Lung (tissue), 12 donors: ENCODE data around the gene CKAP5. TPM values are rescaled to one million over a fixed set of nuclear protein-coding genes. Genes with fewer than 3 reads are reported as not detected.

Experiments used
- ATAC-seq: fragments of 200-7000 bp; cut with Tn5 transposase; one replicate; pipeline ENCODE4 v1.9.1; 2020; ENCODE audit warnings: moderate number of reproducible peaks; ENCODE audit not compliant: insufficient read depth, low FRiP score
- DNase-seq, 3 donors: peaks; one replicate each; pipeline ENCODE4 v3.0.0-alpha.2; 2013 to 2017
- H3K27ac ChIP-seq, 2 donors: one replicate each; pipeline ENCODE4 v1.5.1; 2013; ENCODE audit warnings: mild to moderate bottlenecking in 2 of 2, moderate library complexity in 2 of 2, control low read depth in 1 of 2, inconsistent platforms in 1 of 2, low read depth in 1 of 2, low read length in 1 of 2
- H3K27me3 ChIP-seq, 3 donors: one replicate each; pipeline ENCODE4 v1.5.1; 2013; ENCODE audit warnings: low read length in 2 of 3; ENCODE audit not compliant: control insufficient read depth in 3 of 3, insufficient read depth in 3 of 3
- H3K36me3 ChIP-seq, 4 donors: one replicate each; pipeline ENCODE4 v1.5.1; 2013; ENCODE audit warnings: low read length in 4 of 4, mild to moderate bottlenecking in 1 of 4, moderate library complexity in 1 of 4; ENCODE audit not compliant: control insufficient read depth in 4 of 4, insufficient read depth in 4 of 4
- H3K4me1 ChIP-seq, 5 donors: one replicate each; pipeline ENCODE4 v1.5.1; 2013; ENCODE audit warnings: low read length in 5 of 5, mild to moderate bottlenecking in 2 of 5, moderate library complexity in 1 of 5; ENCODE audit not compliant: control insufficient read depth in 5 of 5, insufficient read depth in 5 of 5
- H3K4me3 ChIP-seq: one replicate; pipeline ENCODE4 v1.5.1; 2013; ENCODE audit warnings: mild to moderate bottlenecking, control low read depth, moderate library complexity
- H3K9ac ChIP-seq, 2 donors: one replicate each; pipeline ENCODE4 v1.5.1; 2013; ENCODE audit warnings: low read length in 2 of 2, control low read depth in 1 of 2; ENCODE audit not compliant: insufficient read depth in 1 of 2
- H3K9me3 ChIP-seq, 4 donors: one replicate each; pipeline ENCODE4 v1.5.1; 2013; ENCODE audit warnings: low read length in 3 of 4, mild to moderate bottlenecking in 1 of 4, moderate library complexity in 1 of 4; ENCODE audit not compliant: control insufficient read depth in 4 of 4, insufficient read depth in 3 of 4
- CTCF ChIP-seq: IDR thresholded peaks from 2 replicates; pipeline ENCODE4 v1.5.1; 2012; ENCODE audit warnings: mild to moderate bottlenecking; ENCODE audit errors: control extremely low read depth, extremely low read depth
- WGBS, 2 donors: extraction: QIAGEN DNeasy Blood & Tissue Kit; methylation state at CpG; one replicate each; pipeline ENCODE4 v1.1.7; 2013; 5-methylcytosine and 5-hydroxymethylcytosine counted together
- polyA plus RNA-seq, 2 donors: library from polyadenylated mRNA; stranded (reverse); fragments of 200-250 nt; gene quantifications; one replicate each; pipeline ENCODE4 v1.2.1, GENCODE V29; 2013
- total RNA-seq, 2 donors: library from RNA; depleted of rRNA in 1 of 2; stranded (reverse); fragments of >200 nt in 1 of 2; gene quantifications; one replicate each; pipeline ENCODE4 v1.2.1, GENCODE V29; 2014 to 2021
- donor health status: control.
- donor health status: control.
- donor health status: Bipolar disorder and iron deficiency.
- donor health status: healthy.
- donor health status: DM: yes; HTN: yes; CAD: no.

CKAP5 gene
- total and polyA plus RNA-seq, 4 donors: 5.7 to 76.7 (median 32.2) TPM

GRCh38 chr11:46826310-46827044, 19.6 kb downstream of the CKAP5 start:
- 1 to 4% methylated on average over 32 of the region's 32 CpGs for WGBS, 2 donors
- TF ChIP-seq CTCF: peak; percentile 8

GRCh38 chr11:46808799-46809431, 37.2 kb downstream of the CKAP5 start:
- Histone ChIP-seq H3K36me3 (peaks cover 7 to 30% (median 22%) of the 10 kb centered on the region in 4 donors), H3K27me3 (no peaks in the 10 kb centered on the region), H3K4me3 (no peak overlapping the region), H3K4me1 (no peaks in the 10 kb centered on the region), H3K9ac (no peak overlapping the region), H3K9me3 (no peaks in the 10 kb centered on the region), H3K27ac (no peak overlapping the region)
- WGBS, 2 donors: 42 to 75% methylated on average over 3 of the region's 3 CpGs
- TF ChIP-seq CTCF: no peak
- DNase-seq: peak in 1 of 3 donors; percentile 10
- ATAC-seq: no peak

More at GRCh38 chr11:46826310-46827044, 19.6 kb downstream of the CKAP5 start:
- peak overlapping the region; percentile 84 to 85 for H3K27ac ChIP-seq
- peak overlapping the region; percentile 81 for H3K4me3 ChIP-seq
- DNase-seq (peak; percentile 83 to 85 (median 83)), ATAC-seq (peak; percentile 96)
- H3K9me3 ChIP-seq: no peaks in the 10 kb centered on the region
- H3K36me3 ChIP-seq: no peaks in the 10 kb centered on the region
- H3K9ac ChIP-seq: peak overlapping the region; percentile 22 to 54
- peaks cover 1 to 31% (median 16%) of the 10 kb centered on the region in 5 donors for H3K4me1 ChIP-seq
- no peaks in the 10 kb centered on the region for H3K27me3 ChIP-seq

- 87 to 92% methylated on average over 7 of the region's 7 CpGs for WGBS, 2 donors
- Histone ChIP-seq H3K4me3 (no peak overlapping the region), H3K36me3 (peaks cover 4 to 32% (median 9%) of the 10 kb centered on the region in 4 donors), H3K9ac (no peak overlapping the region), H3K4me1 (peaks cover 0 to 4% (median 0%) of the 10 kb centered on the region in 5 donors), H3K9me3 (no peaks in the 10 kb centered on the region), H3K27me3 (no peaks in the 10 kb centered on the region), H3K27ac (no peak overlapping the region)
- DNase-seq (no peak), ATAC-seq (no peak)
- no peak for TF ChIP-seq CTCF
Observed at GRCh38 chr11:46801694-46802470, 44.2 kb downstream of the CKAP5 start.
